ENCODE measurements around the gene MYDGF.
"Not testable (repeated sequence)": the region's sequence is repeated elsewhere in the genome, so short reads cannot be mapped to it uniquely, and the experiment has no call there.

MYDGF gene

DNA sequence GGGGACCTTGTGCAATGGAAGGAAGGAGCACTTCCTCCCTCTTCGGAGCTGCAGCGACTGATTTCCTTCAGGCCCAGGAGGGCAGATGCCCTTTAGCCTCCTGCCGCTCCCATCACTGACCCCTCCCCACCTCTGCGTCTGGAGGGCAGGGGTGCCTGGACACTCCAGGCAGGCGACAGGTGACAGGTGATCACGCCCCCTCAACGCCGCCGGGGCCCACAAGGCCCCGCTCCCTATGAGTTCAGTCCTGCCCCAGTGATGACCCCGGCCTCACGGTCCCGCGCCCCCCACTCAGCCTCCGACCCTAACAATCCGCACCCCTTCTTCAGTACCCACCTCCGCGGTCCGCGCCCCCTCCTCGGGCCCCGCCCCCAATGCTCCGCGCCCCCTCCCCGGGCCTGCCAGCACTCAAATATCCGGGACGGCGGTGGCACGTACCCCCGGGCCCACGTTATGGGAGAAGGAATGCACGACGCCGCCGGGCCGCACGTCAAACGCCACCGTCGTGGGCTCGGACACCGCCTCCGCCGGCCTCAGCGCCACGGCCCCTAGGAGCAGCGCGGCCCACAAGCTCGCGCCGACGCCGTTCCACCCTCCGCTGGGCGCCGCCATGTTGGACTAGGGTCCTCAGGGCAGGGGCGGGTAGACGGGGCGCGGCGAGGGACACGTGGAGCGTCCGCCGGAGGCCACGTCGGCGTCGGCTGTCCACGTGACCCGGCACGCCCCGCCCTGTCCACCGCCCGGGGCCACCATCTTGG lies at the start of gene MYDGF:
Gene MYDGF, minus strand, starts transcription at position 620 of the 758 bp plus-strand sequence. Its CDS starts 8 bp downstream, at position 612.
- DNase-seq (ENCODE audit: low read depth in 2 of 2): peak; percentile 90 to 92

- no peak for DNase-seq (ENCODE audit: low read depth in 2 of 2)
Measured at GRCh38 chr19:4719499-4719866, 49.3 kb upstream of the MYDGF start.

GRCh38 chr19:4717966-4718701 lies 48.0 kb upstream of the MYDGF start:
- DNase-seq (ENCODE audit: low read depth in 2 of 2): no peak

DNA sequence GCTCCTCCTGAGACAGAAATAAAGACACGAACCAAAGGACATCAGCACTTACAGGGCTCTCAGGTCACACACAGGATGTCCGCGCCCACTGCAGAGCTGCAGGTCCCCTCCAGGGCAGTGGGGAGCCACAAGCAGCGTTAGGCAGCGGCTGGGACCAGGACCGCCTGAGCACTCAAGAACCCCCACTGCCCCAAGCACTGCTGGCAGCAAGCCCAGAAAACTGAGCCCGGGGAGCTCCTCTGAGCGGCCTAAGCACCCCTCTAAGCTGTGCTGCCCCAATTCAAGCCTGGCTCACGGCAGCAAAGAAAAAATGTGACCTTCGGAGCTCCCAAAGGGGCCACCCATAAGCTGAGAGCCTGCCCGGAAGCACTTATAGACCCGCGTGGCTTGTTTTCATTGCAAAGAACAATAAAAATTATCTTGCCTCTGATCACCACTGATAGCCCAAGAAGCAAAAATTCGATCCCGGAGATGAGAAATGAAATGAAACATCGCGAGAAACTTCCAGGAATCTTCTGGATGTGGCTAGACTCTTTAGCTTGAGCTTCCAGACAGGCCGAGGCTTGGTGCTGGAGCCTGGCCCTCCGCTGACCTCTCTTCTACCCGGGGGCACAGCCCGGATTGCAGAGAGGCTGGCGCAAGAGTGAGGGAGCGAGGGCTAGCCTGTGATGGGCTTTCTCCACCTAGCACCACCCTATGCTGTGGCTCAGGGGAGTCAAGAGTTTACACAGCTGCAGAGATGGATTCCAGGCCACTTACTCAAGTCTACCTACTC lies 47.2 kb upstream of the MYDGF start:
- DNase-seq (ENCODE audit: low read depth in 2 of 2): no peak

- DNase-seq (ENCODE audit: low read depth in 2 of 2): no peak
Measured at GRCh38 chr19:4715529-4716221, 45.5 kb upstream of the MYDGF start.

- DNase-seq (ENCODE audit: low read depth in 2 of 2): not testable (repeated sequence)
Measured at GRCh38 chr19:4715178-4715528, 45.0 kb upstream of the MYDGF start.

DNA sequence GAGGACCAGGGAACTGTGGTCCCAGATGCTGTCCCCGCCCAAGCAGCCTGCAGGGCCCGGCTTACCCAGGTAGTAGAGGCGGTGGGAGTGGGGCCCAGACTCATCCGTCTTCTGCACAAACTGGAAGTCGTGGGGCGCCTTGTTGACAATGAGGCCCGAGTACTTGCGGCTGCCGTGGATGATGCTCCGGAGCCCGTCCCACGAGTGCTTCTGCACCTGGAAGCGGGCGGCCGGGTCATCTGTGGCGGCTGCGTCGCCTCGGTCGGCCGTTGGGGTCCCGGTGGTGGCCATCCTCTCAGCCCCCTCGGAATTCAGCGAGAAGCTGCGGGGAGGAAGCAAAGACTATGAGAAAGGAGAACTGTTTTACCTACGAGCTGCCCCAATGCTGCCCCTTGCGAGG lies 43.9 kb upstream of the MYDGF start:
- no peak for DNase-seq (ENCODE audit: low read depth in 2 of 2)

- no peak for DNase-seq (ENCODE audit: low read depth in 2 of 2)
Measured at GRCh38 chr19:4713384-4713951, 43.3 kb upstream of the MYDGF start.

- DNase-seq (ENCODE audit: low read depth in 2 of 2): no peak
Measured at GRCh38 chr19:4712771-4713170, 42.6 kb upstream of the MYDGF start.

- DNase-seq (ENCODE audit: low read depth in 2 of 2): no peak
Measured at GRCh38 chr19:4711211-4711610, 41.1 kb upstream of the MYDGF start.

DNA sequence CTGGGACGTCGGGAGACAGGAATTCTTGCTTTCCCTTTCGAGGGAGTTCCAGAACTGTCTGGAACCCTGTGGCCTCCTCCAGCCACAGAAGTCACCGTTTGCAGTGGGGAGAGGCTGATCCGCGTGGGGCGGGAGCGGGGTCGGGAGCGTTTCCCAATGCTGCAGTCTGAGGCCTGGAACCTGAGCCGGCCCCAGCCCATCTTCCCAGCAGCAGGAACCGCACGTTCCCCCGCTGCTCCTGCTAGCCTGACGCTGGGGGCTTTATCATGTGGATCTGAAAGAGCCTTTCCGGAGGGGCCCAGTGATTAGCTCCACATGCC lies 40.1 kb upstream of the MYDGF start:
- DNase-seq (ENCODE audit: low read depth in 2 of 2): no peak

DNA sequence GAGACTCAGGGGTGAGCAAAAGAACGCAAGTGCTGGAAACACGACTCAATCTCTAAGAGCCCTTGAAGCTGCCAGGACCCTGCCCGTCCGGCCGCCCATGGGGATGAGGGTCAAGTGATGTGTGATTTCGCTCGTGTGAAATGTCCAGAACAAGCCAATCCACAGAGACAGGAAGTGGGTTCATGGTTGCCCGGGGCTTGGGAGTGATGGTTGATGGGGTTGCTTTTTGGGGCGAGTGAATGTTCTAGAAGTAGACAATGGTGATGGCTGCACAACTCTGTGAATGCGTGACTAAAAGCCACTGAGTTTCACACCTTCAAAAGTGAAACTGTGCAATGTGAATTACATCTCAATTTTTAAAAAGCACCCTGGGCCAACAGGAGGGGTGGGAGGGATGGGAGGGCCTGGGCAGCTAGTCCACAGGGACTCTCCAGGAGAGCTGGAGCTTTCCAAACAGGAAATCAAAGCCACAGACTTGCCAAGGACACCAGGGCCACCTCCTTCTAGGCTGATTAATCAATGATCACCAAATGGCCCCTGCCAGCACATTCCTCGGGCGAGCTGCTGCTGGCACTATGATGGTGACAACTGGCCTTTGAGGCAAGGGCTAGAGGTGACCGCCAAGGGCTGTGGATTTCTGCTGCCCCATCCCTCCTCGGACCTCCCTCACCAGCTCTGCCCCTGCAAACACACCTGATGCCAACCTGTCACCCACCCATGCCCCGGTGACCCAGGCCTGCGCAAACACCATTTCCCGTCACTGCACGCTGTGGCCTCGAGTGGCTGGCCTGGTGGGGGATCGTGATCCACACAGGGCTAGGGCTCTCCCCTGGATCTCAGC lies 39.5 kb upstream of the MYDGF start:
- DNase-seq (ENCODE audit: low read depth in 2 of 2): no peak

DNA sequence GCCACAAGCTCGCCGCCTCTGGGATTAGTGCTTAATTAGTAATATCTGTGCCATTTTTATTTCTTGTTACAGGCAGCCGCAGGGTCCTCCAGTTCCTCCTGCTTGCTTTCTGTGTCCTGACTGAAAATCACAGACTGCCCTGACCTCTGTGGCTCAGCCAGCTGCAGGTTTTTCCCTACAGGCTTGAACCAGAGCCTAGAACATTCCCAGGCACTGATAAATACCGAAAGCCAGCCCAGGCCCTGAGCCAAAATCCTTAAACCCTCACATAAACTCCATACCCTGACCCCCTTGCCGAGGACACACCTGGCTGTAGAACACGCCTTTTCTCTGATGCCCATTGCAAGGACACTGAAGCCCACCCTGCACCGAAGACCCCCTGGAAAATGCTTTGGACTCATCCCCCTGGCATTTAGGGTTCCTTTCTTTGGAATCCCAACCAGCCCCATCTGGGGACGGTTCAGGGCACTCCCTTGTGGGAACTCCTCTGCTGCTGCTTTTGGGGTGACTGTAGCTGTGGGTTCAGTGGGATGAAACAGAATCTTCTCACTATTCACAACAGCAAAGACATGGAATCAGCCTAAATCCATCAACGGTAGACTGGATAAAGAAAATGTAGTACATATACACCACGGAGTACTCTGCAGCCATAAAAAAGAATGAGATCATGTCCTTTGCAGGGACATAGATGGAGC lies 38.0 kb upstream of the MYDGF start:
- no peak for DNase-seq (ENCODE audit: low read depth in 2 of 2)

DNA sequence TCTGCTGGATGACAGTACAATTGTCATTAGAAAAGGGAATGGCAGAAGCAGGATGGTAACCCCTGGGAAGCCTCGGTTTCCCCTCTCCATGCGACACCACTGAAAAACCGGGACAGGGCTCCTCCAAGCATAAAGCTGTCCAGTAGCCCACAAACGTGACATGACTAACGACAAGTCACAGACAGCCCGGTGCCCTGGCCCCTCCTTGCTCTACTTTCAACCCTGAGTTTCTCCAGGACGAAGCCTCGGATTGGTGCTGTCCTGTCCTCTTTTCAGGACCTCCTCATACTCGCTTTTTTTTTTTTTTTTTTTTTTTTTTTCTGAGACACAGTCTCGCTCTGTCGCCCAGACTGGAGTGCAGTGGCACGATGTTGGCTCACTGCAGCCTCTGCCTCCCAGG lies 37.2 kb upstream of the MYDGF start:
- DNase-seq (ENCODE audit: low read depth in 2 of 2): no peak

DNA sequence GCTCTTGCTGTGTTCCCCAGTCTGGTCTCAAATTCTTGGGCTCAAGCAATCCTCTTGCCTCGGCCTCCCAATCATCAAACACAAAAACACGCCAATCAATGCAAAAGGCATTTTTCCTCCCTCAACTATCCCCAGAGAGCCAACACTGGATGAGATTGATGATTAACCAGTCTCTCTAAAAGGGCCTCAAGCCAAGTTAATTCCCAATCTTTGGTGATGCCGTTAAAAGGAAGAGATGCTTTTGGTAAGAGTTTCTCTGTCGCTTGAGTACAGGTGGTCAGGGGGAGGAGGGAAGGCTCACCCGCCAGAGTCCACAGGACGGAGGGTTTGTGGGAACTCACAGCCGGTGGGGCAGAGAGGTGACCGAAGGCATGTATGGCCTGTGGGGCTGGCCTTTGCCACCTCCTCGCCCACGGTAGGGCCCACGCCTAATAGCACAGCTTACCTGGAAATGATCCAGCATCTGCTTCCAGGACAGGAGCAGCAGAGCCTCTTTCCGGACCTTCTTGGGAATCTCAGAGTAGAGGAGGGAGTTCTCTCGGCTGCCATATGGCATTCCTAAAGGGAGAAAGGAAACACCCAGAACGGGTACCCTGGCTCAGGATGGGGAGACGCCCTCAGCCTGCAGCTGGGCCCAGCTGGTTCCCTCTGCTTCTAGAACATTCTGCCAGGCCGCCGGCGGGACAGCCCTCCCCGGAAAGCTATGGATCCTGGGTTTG lies 35.4 kb upstream of the MYDGF start:
- DNase-seq (ENCODE audit: low read depth in 2 of 2): no peak

GRCh38 chr19:4704317-4704673 lies 34.2 kb upstream of the MYDGF start:
- DNase-seq (ENCODE audit: low read depth in 2 of 2): no peak

DNA sequence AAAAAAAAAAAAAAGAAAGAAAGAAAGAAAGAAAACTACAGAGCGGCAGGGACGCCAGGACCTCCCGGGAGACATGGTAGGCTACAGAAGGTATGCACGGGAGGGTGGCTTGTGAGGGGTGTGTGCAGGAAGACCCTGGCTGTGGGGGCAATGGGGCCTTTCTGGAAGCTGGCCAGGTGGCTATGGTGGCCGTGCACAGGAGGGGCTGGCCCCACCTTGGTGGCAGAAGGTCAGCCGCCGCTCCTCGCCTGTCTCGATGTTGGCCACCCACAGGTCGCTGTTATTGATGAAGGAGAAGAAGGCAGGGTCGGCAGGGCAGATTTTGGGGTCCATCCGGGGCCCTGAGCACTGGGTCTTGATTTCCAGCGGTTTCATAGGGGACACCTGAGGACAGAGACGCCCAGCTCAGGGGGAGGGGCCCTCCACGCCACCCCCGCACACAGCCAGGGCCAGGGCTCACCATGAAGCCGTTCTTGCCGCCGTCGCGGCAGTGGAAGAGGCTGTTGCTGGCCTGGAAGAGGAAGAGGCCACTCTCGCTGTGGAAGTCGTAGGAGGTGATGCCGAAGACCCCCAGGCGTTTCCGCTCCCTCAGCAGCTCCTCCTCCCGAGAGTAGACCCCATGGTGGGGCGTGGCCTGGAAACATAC lies 33.7 kb upstream of the MYDGF start:
- no peak for DNase-seq (ENCODE audit: low read depth in 2 of 2)

- no peak for DNase-seq (ENCODE audit: low read depth in 2 of 2)
Measured at GRCh38 chr19:4702764-4703163, 32.6 kb upstream of the MYDGF start.

DNA sequence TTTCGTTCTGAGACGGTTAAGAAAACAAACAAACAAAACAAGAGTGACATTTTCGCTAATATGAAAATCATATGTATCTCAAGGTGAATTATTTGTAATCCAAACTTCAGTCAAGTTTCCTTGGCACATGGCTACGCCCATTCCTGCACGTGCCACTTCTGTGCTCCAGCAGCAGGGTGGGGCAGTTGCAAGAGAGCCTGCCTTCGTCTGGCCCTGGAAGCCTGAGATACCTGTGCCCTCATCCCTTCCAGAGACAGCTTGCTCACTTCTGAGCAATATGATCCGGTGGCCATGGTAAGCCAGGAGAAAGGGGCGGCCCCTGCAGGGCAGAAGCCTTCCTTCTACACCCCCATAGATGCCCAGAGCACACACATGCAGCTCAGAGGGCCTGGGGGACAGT lies 31.4 kb upstream of the MYDGF start:
- no peak for DNase-seq (ENCODE audit: low read depth in 2 of 2)

DNA sequence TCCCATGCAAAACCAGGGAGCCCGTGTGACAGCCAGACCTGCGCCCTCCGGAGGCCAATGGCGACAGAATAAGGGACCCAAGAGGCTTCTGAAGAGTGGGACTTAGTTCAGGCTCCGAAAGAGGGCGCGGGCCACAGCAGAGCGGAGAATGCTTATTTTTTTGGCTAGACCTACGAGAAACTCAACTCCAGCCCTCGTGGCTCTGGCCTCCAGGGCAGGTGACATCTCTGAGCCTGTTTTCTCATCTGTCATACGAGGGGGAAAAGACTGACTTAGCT lies 30.5 kb upstream of the MYDGF start:
- DNase-seq (ENCODE audit: low read depth in 2 of 2): no peak

Measured in activated CD4-positive, alpha-beta T cell treated with anti-CD3 and anti-CD28 coated beads for 24 hours (primary cell).